GM19240 (cell line): Measurements from ENCODE around the gene KLHL42.
"Not testable (repeated sequence)": the region's sequence is repeated elsewhere in the genome, so short reads cannot be mapped to it uniquely, and the experiment has no call there.

Source experiments
- DNase-seq: peaks from one replicate; pipeline ENCODE4 v3.0.0; 2011; ENCODE audit warnings: low spot score; ENCODE audit not compliant: insufficient read length

KLHL42 gene

GRCh38 chr12:27814851-27815591 lies 35.0 kb downstream of the KLHL42 start:
- DNase-seq: no peak

GRCh38 chr12:27817766-27818165 lies 37.7 kb downstream of the KLHL42 start:
- DNase-seq: no peak

- no peak for DNase-seq
Observed at GRCh38 chr12:27818401-27818918, 38.4 kb downstream of the KLHL42 start.

DNA sequence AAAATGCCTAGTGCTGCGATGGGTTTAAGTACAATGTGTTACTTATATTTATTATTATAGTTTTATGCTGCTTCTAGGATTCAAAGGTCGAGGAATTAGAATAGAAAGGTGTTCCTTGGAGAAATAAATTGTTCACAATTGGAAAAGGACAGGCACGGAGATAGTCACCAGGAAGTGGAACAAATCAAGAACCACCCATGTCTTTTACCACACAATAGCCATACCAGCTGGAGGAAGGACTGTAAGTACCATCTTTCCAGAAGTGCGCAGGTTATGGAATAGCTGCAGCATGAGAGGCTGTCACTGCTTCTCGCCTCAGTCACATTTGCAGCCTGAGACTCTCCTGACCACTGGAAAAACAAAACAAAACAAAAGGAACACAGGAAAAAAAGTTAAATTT lies 40.5 kb downstream of the KLHL42 start:
- DNase-seq: no peak

DNA sequence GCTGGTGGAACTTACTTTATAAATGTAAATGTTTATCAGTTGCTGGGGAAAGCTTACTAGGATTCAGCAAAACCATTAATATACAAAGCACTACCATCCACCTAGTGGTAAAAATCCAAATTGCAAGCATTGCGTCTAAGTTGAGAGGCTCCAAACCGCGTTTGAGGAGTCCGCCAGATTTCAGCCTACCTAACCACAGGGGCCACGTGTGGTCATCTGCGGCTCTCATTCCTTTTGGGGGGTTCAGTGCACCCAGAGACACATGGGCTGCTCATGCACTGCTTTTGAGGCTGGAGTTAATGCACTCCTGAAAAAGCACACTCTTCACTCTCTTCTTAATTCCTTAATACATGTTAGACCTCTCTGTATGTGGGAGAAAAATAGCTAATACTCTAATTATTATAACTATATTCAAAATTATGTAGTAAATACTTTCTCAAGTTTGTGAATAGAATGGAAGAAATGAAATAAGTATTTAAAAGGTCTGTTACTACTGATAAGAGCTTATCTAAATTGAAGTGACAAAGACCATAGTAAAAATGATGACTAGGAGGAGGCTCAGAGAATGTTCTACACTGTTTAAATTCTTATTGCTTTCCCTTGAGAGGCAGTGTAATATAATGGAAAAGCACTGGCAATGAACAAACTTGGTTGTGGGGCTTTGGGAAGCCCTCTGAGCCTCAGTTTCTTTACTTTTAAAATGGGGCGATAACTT lies 41.4 kb downstream of the KLHL42 start:
- DNase-seq: peak; percentile 28

DNA sequence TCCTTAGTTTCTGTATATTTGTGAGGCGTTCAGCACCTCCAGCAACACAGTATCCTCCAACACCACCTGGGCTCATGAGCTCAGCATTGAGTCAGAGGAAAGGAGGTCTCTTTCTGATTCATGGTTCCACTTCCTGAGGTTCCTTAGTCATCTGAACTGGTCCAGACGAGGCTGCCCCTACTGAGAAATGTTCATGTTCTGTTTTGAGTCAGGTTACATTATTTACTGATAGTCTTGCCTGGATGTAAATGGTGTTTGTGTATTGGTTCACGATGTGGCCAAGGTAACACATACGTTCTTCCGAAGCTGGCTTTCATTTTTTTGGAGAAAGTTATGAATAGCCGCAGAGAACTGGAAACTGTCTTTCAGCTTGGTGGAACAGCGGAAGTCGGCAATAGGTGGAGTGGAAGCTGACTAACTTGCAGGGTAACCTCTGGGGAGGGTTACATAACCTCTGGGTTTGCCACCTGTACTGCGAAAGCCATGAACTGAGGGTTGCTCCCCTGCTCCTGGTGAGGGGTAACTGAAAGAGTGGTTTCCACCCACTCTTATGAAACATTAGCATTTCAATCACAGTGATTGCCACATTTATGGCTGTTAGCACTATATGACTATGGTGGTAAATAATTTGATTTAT lies 42.2 kb downstream of the KLHL42 start:
- DNase-seq: peak; percentile 47

- no peak for DNase-seq
Observed at GRCh38 chr12:27823038-27823437, 43.0 kb downstream of the KLHL42 start.

DNA sequence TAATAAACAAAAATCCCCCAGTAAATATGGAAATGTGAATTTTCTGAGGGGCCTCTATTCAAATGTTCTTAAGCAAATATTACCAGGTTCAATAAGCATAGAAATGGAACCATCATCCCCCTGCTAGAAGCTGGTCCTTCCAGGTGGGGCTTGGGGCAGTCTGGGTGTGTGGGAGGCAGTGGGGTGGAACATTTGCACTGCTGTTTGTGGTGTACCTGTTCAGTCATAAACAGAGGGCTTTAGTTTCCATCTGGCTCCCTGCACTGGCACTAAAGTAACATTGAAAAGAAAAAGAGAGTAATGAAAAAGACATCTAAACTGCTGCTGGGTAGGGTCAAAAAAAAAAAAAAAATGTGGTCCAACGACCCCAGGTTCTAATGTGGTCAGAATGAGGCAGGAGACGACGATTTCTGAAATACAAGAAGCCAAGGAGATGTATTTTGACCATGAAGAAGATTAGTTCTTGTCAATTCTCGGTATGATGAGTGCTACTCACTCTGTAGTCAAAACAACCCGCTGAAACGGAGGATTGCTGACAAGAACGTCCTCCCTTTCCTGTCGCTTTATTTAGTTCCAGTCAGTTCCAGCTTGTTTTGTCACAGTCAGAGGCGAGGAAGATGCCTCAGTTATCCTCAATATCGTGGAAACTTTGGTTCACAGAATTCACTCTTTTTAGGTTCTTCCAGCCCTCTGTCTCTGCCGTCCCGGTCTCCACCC lies 44.3 kb downstream of the KLHL42 start:
- DNase-seq: peak; percentile 26

- DNase-seq: no peak
Observed at GRCh38 chr12:27826076-27826475, 46.0 kb downstream of the KLHL42 start.

DNA sequence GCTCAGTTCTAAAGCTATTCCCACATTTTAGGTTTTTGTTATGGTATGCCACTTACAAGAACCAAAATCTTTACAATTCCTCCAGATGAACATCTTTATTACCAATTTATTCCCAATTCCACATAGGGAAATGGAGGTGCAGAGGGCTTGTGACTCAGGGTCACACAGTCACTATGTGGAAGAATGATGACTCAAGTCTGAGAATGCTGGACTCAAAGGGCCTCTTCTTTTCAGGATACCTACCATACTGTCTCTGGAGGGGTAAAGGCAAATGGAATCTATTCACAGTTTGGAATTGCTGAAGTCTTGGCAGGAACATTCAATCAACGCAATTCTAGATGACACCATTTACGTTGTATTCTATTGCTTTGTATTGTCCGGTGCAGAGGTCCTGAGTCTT lies 48.2 kb downstream of the KLHL42 start:
- DNase-seq: no peak

- no peak for DNase-seq
Observed at GRCh38 chr12:27838543-27839185, 58.6 kb downstream of the KLHL42 start.

DNA sequence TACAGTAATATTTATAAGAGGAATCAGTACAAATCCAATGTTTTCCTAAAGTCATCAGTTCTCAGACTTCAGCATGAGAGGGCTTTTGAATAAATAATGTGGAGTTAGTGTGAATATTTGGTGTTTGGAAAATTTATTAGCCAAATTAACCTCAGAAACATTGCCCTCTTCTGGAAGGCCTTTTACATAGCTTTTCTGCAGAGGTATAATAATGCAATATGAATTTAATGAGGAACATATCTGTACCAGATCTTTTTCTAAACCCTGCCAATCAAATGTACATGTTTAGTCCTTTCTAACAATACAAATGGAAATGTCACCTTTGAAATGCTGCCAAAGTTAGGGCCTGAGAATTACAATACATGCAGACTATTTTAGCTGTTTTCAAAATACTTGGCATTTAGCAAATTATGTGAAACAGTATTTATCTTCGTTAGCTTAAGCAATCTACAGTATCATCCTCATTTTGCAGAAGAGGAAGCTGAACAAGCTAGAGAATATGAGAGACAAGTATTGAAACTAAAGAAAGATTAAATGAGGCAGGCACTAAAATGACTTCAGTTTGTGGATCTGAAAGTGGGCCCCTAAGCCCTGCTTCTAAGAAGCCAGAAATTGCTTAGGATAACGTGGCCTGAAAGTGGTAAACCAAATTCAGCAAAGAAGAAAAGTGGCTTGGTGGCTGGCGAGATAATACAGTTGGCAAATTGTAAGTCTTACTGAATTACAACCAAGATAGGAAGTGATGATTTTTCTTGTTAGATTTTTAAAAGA lies 60.4 kb downstream of the KLHL42 start:
- no peak for DNase-seq

- DNase-seq: no peak
Observed at GRCh38 chr12:27841392-27841882, 61.4 kb downstream of the KLHL42 start.

- DNase-seq: no peak
Observed at GRCh38 chr12:27843714-27844245, 63.7 kb downstream of the KLHL42 start.

DNA sequence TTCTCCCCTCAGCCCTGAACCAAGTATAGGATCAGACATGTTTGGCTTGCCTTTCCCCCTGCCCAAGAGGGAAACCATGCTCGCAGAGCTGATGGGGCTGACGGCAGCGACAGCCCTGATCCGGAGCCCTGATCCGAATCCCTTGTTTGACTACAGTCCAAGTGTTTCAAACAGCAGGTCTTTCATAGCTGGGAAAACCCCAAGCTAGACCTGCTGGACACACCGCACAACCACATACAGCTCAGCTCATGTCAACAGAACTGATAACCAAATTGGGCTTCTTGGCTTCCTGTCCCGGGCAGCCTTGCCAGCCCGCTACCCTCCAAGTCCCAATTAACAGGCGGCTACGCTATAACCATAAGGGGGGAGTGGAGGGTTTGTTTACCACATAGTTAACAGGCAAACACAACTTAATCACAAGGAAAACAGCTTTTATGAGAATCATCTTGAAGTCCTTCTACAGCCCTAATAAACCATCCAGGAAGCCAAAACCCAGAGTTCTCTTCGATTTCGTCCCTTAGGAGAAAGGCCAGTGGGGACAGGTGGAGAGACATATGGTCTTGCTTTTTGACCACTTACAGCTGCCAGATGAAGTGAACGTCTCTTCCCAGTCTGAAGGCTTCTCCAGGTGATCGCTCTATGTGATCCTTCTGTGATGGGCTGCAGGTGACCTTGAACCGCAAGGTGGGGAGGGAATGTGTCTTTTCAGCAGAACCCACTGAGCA lies 64.5 kb downstream of the KLHL42 start:
- DNase-seq: no peak

GRCh38 chr12:27845187-27845586 lies 65.2 kb downstream of the KLHL42 start:
- no peak for DNase-seq

- DNase-seq: not testable (repeated sequence)
Observed at GRCh38 chr12:27845706-27846105, 65.7 kb downstream of the KLHL42 start.

DNA sequence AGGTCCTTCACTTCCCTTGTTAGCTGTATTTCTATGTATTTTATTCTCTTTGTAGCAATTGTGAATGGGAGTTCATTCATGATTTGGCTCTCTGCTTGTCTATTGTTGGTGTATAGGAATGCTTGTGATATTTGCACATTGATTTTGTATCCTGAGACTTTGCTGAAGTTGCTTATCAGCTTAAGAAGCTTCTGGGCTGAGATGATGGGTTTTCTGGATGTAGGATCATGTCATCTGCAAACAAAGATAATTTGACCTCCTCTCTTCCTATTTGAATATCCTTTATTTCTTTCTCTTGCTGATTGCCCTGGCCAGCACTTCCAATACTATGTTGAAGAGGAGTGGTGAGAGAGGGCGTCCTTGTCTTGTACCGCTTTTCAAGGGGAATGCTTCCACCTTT lies 67.3 kb downstream of the KLHL42 start:
- not testable (repeated sequence) for DNase-seq

- DNase-seq: no peak
Observed at GRCh38 chr12:27851311-27851710, 71.3 kb downstream of the KLHL42 start.
